GM19351 (cell line): ENCODE measurements around the gene SPZ1.
"Not testable (repeated sequence)": the region's sequence is repeated elsewhere in the genome, so short reads cannot be mapped to it uniquely, and the experiment has no call there.

Experiments used
- ATAC-seq: cut with Tn5 transposase; IDR thresholded peaks from one replicate; pipeline ENCODE4 v1.9.1; 2021; ENCODE audit warnings: mild to moderate bottlenecking, moderate library complexity; ENCODE audit not compliant: unreplicated experiment

Gene SPZ1

DNA sequence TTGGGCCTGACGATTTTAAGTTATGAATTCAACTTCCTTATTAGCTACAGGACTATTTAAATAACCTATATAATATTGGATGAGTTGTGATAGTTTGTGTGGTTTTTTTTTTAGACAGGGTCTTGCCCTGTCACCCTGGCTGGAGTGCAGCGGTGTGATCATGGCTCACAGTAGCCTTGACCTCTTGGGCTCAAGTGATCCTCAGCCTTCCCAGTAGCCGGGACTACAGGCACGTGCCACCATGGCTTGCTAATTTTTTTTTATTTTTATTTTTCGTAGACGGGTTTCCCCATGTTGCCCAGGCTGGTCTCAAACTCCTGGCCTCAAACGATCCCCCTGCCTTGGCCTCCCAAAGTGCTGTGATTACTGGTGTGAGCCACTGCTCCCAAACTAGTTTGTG, 17.6 kb downstream of the SPZ1 start:
- ATAC-seq = no peak

DNA sequence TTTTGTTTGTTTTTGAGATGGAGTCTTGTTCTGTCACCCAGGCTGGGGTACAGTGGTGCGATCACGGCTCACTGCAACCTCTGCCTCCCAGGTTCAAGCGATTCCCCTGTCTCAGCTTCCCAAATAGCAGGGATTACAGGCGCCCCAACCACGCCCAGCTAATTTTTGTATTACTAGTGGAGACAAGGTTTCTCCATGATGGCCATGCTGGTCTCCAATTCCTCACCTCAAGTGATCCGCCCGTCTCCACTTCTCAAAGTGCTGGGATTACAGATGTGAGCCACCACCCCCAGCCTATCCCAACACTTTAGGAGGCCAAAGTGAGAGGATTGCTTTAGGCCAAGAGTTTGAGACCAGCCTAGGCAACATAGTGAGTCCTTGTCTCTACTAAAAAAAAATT, 19.3 kb downstream of the SPZ1 start:
- no peak for ATAC-seq

DNA sequence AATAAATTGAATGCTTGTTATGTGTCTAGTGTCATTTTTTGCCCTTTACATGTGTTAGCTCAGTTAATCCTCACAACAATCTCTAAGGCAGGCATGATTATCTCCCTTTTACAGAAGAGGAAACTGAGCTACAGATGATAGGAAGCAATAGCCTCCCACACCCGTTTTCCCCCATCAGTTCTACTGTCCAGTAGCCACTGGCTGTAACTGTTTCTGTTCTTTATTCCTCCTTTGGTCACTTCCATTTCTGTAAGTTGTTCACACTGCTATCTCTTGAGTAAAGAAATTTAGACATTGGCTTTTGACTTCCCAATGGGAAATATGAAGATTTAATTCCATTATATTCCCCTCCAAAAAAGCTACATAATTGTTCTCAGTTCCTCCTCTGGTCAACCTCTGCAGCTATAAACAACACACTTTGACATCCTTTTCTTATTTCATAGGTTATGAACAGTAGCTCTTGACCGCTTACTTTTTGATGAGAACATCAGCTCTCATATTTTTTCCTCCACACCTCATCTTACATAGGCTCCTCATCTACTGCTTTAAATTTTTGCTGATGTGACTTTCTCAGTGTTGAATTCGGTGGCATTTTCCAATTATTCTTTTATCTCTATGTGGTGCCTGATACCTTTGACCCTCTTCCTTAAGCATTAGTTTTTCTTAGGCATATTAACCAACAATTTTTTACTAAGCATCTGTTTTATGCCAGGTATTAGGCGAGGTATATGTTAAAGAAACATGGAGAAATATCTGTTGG, 21.4 kb downstream of the SPZ1 start:
- no peak for ATAC-seq

DNA sequence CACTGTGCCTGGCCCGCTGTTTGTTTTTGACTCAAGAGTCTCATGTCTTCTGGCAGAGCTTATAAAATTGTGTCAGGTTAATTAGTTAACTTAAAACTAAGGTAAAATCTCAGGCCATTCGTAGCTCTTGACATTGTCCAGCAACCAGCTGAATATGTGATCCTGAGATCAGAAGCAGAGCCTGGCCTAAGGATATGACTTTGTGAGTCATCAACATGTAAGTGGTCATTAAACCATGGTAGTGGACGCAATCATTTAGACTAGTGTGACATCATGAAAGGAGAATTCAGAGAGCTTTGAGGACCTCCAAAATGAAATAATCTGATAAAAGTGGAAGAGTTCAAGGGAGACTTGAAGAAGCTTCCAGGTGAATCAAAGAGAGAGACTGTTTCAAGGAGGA, 23.3 kb downstream of the SPZ1 start:
- no peak for ATAC-seq

DNA sequence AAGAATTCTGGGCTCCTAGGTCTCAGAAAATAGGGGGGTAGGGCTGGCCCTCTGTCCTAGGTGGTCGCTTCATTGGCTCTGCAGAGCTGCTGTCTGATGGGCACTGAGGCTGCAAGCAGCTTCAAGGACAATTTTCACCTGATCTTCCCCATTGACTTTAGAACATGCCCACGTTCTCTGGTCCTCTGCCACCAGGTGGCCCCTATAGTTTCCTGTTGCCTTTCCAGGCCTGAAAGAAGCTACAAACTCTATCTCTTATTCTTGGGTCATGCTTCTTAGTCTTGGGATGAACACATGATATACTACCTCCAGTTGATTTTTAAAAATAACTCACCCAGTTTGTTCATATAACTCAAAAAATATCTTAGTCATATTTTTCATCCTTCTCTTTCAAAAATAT, 26.3 kb downstream of the SPZ1 start:
- ATAC-seq = no peak

DNA sequence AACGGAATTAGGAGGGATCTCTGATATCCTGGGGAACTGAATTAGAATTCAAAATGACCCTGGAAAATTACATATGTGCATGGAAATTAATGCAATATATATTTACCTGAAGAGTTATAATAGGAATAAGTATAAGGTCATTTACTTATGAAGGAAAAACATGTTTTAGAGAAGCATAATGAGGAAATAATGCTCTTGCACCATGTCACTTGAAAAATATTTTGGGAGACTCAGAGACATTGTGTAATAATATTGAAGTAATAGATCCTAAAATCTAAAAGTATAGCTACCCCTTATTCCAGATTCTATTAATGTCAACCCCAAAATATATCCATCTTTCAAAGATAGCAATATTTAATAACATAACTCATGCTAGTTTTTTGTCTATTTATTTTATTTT, 28.4 kb downstream of the SPZ1 start:
- ATAC-seq = no peak

DNA sequence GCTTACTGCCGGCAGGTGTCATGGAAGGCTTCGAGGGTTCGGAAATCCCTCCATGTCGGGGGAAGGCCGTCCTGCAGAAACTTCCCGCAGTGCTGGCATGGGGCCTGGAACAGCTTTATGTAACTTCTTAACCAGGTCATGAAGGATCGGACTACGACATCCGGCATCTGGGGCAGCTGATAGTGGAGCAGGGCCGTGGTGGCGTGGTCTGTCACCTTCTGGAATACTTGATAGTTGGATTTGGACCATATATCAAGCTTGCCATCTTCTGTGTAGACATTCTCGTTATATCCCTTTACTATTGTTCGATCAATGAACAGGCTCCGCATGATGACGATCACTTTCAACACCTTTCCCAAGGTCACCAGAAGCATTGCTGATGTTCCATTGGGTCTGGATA, 31.2 kb downstream of the SPZ1 start:
- not testable (repeated sequence) for ATAC-seq

DNA sequence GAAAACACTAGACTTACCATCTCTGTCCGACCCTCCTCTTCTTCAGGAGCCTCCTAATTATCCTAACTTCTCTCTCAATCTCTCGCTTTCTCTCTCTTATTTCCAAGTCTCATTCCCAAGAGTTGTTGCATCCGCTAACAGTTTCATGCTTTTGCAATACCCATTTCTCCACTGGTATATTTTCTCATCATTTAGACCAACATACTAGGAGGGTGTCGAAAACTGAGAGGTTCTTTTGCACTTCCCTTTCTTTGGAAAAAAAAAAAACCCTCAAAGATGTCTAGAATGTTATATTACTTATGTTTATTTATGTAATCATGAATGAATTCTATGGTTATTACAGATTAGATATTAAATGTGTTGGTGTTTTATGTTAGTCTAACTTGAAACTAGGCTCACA, 35.9 kb downstream of the SPZ1 start:
- ATAC-seq = no peak

DNA sequence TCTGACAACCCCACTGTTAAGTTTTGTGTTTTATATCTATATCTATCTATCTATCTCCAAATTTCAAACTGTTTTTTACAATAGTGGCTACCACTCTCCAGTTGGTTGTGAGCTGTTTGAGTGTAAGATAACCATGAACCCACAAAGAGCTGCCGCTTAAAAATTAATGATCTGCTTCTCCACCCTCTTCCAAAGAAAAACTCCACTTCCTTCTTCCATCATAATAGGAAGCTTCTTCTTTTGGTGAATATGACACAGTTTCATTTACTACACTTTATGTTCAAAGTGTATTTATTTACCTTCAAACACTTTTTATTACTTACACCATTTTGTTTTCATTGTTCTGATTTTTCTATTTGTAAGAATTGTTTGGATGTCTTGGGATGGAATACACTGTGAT, 37.9 kb downstream of the SPZ1 start:
- no peak for ATAC-seq

DNA sequence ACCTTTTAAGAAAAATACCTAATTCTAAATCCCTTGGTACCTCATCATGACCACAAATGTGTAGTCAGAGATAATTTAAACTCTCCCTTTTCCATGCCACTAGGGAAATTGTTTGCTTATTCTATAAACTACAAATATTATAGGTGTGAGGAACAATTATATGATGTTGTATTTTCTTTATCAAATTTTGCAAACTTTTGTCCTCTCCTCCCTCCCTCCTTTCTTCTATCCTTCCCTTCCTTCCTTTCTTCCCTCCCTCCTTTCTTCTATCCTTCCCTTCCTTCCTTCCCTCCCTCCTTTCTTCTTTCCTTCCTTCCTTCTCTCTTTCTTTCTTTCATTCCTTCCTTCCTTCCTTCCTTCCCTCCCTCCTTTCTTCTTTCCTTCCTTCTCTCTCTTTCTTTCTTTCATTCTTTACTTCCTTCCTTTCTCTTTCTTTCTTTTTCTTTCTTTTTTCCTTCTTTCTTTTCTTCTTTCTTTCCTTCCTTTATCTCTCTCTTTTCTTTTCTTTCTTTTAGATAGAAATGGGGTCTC, 41.2 kb downstream of the SPZ1 start:
- ATAC-seq = no peak

DNA sequence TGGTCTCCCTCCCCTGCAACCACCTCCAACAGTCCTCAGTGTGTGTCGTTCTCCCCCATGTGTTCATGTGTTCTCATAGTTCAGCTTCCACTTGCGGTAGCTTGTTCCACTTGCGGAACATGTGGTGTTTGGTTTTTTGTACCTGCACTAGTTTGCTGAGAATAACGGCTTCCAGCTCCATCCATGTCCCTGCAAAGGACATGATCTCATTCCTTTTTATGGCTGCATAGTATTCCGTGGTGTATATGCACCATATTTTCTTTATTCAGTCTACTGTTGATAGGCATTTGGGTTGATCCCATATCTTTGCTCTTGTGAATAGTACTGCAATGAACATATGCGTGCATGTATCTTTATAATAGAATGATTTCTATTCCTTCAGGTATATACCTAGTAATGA, 45.1 kb downstream of the SPZ1 start:
- ATAC-seq = no peak

DNA sequence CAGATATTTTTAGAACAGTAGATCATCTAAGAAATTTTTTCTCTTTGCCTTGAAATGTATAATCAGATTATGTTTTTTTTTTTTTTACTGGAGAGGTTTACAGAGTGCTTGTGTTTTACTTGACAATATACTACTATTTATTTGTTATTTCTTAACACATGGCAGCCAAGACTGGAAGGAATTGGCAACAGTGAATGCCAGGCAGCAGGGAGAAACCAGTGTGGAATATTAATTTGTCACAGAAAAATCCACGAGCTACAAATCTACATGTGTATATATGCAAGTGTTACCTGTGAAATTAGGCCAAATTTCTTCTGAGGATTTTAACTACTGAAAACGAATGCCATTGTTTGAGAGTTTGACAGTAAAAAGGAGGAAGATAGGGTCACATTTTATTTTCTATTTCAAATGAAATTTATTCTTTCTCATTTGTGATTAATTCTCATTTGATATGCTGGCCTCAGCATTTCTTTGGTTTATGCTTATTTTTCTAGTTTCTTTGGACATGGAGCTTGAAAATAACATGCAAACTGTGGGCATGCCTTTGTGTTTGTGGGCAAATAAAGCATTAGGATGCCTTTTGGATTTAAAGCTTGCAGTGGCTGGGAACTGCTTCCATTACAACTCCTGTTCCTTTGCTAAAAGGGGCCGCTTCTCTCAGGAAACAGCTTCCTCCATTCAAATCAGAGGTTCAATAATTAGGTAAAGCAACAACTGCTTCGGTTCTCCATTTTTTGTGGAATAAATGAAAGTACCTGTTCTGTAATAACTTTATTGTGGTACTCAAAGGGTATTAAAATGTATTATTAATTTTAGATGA, 49.1 kb downstream of the SPZ1 start:
- no peak for ATAC-seq

DNA sequence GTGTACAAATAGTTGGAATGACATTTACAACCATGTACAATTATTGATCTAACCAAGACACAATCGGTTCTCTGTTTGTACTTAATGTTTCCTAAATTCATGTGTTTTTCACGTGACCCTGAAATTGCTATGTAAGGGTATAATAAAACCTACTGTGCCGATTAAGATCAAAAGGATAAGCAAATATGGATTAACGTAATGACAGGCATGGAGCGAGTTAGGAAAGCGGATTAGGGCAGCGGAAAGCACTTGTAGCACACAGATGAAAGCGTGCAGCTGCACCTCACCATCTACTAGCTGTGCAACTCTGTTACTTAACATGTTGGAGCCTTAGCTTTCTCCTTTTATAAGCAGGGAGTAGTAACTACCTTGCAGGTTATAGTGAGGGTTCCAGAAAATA, 49.7 kb downstream of the SPZ1 start:
- ATAC-seq = no peak

DNA sequence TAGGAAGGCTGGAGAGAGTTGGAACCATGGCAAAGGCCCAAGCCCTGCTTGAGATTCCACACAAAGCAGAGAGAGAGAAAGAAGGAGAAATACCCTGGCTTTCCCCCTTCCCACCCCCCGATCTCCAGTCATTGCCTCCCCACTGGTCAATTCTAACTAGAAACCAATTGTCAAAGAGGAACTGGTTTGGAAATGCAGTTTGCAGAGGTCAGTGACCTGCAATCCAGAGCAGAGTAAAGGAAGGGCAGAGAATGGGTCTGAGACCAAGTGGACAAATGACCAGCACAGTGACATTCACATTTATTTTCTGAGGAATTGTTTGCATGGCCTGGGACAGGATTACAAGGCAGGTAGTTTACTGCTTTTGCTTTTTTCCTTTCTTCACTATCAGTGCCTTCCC, 50.6 kb downstream of the SPZ1 start:
- no peak for ATAC-seq
